ENCODE measurements around the gene PMM1. TPM values are rescaled to one million over a fixed set of nuclear protein-coding genes. Genes with fewer than 3 reads are reported as not detected.
"Not testable (repeated sequence)": the region's sequence is repeated elsewhere in the genome, so short reads cannot be mapped to it uniquely, and the experiment has no call there.

Gene PMM1
- polyA plus RNA-seq, 4 donors, result 52.2 to 61.5 (median 53.3) TPM

- DNase-seq (ENCODE audit: low read depth in 4 of 4, low spot score in 2 of 4), result no peak
These were observed 8.4 kb upstream of the PMM1 start for GRCh38 chr22:41598081-41598480.

GRCh38 chr22:41597635-41597953 is 8.0 kb upstream of the PMM1 start:
- no peak for DNase-seq (ENCODE audit: low read depth in 4 of 4, low spot score in 2 of 4)

- no peak for DNase-seq (ENCODE audit: low read depth in 4 of 4, low spot score in 2 of 4)
These were observed 7.4 kb upstream of the PMM1 start for GRCh38 chr22:41596776-41597634.

GRCh38 chr22:41595703-41596102 is 6.1 kb upstream of the PMM1 start:
- DNase-seq (ENCODE audit: low read depth in 4 of 4, low spot score in 2 of 4), result no peak

GRCh38 chr22:41593336-41593960 is 3.8 kb upstream of the PMM1 start:
- DNase-seq (ENCODE audit: low read depth in 4 of 4, low spot score in 2 of 4), result not testable (repeated sequence)

GRCh38 chr22:41587347-41587723 is 2.3 kb downstream of the PMM1 start:
- no peak for DNase-seq (ENCODE audit: low read depth in 4 of 4, low spot score in 2 of 4)

GRCh38 chr22:41585898-41586297 is 3.7 kb downstream of the PMM1 start:
- DNase-seq (ENCODE audit: low read depth in 4 of 4, low spot score in 2 of 4), result no peak

GRCh38 chr22:41584881-41585280 is 4.8 kb downstream of the PMM1 start:
- no peak for DNase-seq (ENCODE audit: low read depth in 4 of 4, low spot score in 2 of 4)

- no peak for DNase-seq (ENCODE audit: low read depth in 4 of 4, low spot score in 2 of 4)
These were observed 6.9 kb downstream of the PMM1 start for GRCh38 chr22:41582694-41583093.

GRCh38 chr22:41579997-41580355 is 9.7 kb downstream of the PMM1 start:
- DNase-seq (ENCODE audit: low read depth in 4 of 4, low spot score in 2 of 4), result no peak

- DNase-seq (ENCODE audit: low read depth in 4 of 4, low spot score in 2 of 4), result no peak
These were observed 10.2 kb downstream of the PMM1 start for GRCh38 chr22:41579297-41579996.

- DNase-seq (ENCODE audit: low read depth in 4 of 4, low spot score in 2 of 4), result no peak
These were observed 10.8 kb downstream of the PMM1 start for GRCh38 chr22:41578818-41579217.

- no peak for DNase-seq (ENCODE audit: low read depth in 4 of 4, low spot score in 2 of 4)
These were observed 11.5 kb downstream of the PMM1 start for GRCh38 chr22:41578114-41578513.

- no peak for DNase-seq (ENCODE audit: low read depth in 4 of 4, low spot score in 2 of 4)
These were observed 12.8 kb downstream of the PMM1 start for GRCh38 chr22:41576877-41577276.

- no peak for DNase-seq (ENCODE audit: low read depth in 4 of 4, low spot score in 2 of 4)
These were observed 14.1 kb downstream of the PMM1 start for GRCh38 chr22:41575533-41575932.

- no peak for DNase-seq (ENCODE audit: low read depth in 4 of 4, low spot score in 2 of 4)
These were observed 14.7 kb downstream of the PMM1 start for GRCh38 chr22:41574847-41575381.

- DNase-seq (ENCODE audit: low read depth in 4 of 4, low spot score in 2 of 4), result no peak
These were observed 16.0 kb downstream of the PMM1 start for GRCh38 chr22:41573677-41574076.

- not testable (repeated sequence) for DNase-seq (ENCODE audit: low read depth in 4 of 4, low spot score in 2 of 4)
These were observed 17.3 kb downstream of the PMM1 start for GRCh38 chr22:41572305-41572704.

- DNase-seq (ENCODE audit: low read depth in 4 of 4, low spot score in 2 of 4), result no peak
These were observed 17.9 kb downstream of the PMM1 start for GRCh38 chr22:41571786-41572185.

- DNase-seq (ENCODE audit: low read depth in 4 of 4, low spot score in 2 of 4), result no peak
These were observed 19.4 kb downstream of the PMM1 start for GRCh38 chr22:41570221-41570620.

- DNase-seq (ENCODE audit: low read depth in 4 of 4, low spot score in 2 of 4), result no peak
These were observed 20.8 kb downstream of the PMM1 start for GRCh38 chr22:41568811-41569210.

- no peak for DNase-seq (ENCODE audit: low read depth in 4 of 4, low spot score in 2 of 4)
These were observed 22.2 kb downstream of the PMM1 start for GRCh38 chr22:41567512-41567768.

Measured in left renal cortex interstitium (tissue), 4 donors.